NB4 (cell line): ENCODE measurements around the gene PPP1R16B.

ENCODE experiments used
- POLR2A ChIP-seq: IDR thresholded peaks from 2 replicates; pipeline ENCODE4 v1.6.1; 2011; ENCODE audit warnings: mild to moderate bottlenecking; ENCODE audit not compliant: insufficient read length; ENCODE audit errors: extremely low read depth
- TF ChIP-seq, protein P1 (sequence below): IDR thresholded peaks from one replicate; pipeline ENCODE4 v1.5.1; 2012; ENCODE audit warnings: low read depth, low read length
- TF ChIP-seq, protein P2 (sequence below): IDR thresholded peaks from 2 replicates; pipeline ENCODE4 v1.6.1; 2011; ENCODE audit warnings: low read depth, low read length

DNA sequence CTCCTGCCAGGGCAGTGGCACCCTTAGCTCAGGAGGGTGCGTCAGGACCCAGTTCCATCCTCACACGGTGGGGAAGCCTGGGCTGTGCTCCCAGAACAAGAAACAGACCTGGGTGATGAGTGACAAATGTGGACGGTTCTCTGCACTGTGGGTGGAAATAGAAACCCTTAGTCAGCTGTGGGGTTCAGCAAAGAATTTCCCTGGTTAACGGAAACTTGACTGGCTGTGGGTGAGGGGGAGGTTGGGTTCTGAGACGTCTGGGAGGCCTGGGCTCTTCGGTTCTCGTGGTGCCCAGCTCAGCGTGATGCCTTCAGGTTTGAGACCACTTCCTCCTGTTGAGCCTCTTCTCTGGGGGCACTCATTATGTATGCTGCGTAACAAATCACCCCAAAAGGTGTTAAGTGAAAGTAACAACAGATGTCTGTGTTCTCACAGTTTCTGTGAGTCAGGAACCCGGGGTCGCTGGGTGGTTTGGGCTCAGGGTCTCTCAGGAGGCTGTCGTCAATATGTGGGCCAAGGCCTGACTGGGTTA is 67.6 kb downstream of the PPP1R16B start:
- TF ChIP-seq, protein P1, sequence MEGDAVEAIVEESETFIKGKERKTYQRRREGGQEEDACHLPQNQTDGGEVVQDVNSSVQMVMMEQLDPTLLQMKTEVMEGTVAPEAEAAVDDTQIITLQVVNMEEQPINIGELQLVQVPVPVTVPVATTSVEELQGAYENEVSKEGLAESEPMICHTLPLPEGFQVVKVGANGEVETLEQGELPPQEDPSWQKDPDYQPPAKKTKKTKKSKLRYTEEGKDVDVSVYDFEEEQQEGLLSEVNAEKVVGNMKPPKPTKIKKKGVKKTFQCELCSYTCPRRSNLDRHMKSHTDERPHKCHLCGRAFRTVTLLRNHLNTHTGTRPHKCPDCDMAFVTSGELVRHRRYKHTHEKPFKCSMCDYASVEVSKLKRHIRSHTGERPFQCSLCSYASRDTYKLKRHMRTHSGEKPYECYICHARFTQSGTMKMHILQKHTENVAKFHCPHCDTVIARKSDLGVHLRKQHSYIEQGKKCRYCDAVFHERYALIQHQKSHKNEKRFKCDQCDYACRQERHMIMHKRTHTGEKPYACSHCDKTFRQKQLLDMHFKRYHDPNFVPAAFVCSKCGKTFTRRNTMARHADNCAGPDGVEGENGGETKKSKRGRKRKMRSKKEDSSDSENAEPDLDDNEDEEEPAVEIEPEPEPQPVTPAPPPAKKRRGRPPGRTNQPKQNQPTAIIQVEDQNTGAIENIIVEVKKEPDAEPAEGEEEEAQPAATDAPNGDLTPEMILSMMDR: no peak
- no peak for TF ChIP-seq POLR2A
- TF ChIP-seq, protein P2, sequence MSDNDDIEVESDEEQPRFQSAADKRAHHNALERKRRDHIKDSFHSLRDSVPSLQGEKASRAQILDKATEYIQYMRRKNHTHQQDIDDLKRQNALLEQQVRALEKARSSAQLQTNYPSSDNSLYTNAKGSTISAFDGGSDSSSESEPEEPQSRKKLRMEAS: no peak
